Gastrocnemius medialis (tissue), 4 donors: ENCODE data around the gene TENM3.
"Not testable (repeated sequence)": the region's sequence is repeated elsewhere in the genome, so short reads cannot be mapped to it uniquely, and the experiment has no call there.

Experiments
- POLR2A ChIP-seq, 2 donors: fragments of 450-650 bp; IDR thresholded peaks; one replicate each; pipeline ENCODE4 v1.6.1; 2017; ENCODE audit warnings: antibody characterized with exemption in 2 of 2, mild to moderate bottlenecking in 2 of 2, moderate library complexity in 2 of 2
- TF ChIP-seq, protein P1 (sequence below), 5 experiments: fragments of 450-650 bp in 3 of 5; fragments of 200-600 bp in 2 of 5; sonication (generic) in 2 of 5; IDR thresholded peaks in 4 of 5; conservative IDR thresholded peaks in 1 of 5; 1 replicate in 4 of 5; 2 replicates in 1 of 5; pipeline ENCODE4 v1.5.1; 2016 to 2019; ENCODE audit warnings: antibody characterized with exemption in 5 of 5, mild to moderate bottlenecking in 3 of 5, moderate library complexity in 3 of 5

DNA sequence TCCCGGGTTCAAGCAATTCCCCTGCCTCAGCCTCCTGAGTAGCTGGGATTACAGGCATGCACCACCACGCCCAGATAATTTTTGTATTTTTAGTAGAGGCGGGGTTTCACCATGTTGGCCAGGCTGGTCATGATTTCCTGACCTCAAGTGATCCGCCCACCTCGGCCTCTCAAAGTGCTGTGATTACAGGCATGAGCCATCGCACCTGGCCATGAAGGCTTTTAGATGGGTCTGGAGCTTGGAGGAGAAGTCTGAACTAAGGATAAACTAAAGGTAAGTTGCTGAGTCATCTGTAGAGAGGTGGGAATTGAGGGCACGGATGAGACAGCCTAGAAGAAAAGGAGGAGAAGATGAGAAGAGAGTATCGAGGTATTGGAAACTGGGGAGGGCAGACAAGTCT is at the start of gene TENM3:
- TF ChIP-seq, protein P1, sequence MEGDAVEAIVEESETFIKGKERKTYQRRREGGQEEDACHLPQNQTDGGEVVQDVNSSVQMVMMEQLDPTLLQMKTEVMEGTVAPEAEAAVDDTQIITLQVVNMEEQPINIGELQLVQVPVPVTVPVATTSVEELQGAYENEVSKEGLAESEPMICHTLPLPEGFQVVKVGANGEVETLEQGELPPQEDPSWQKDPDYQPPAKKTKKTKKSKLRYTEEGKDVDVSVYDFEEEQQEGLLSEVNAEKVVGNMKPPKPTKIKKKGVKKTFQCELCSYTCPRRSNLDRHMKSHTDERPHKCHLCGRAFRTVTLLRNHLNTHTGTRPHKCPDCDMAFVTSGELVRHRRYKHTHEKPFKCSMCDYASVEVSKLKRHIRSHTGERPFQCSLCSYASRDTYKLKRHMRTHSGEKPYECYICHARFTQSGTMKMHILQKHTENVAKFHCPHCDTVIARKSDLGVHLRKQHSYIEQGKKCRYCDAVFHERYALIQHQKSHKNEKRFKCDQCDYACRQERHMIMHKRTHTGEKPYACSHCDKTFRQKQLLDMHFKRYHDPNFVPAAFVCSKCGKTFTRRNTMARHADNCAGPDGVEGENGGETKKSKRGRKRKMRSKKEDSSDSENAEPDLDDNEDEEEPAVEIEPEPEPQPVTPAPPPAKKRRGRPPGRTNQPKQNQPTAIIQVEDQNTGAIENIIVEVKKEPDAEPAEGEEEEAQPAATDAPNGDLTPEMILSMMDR (IDR thresholded peaks at IDR 0.05 in 4 of 5, conservative IDR thresholded peaks at IDR 0.05 in 1 of 5) = not testable (repeated sequence)
- TF ChIP-seq POLR2A (IDR thresholded peaks at IDR 0.05) = not testable (repeated sequence)
